Common myeloid progenitor, CD34-positive (primary cell): ENCODE data around the gene MT1A.
A peak's percentile ranks its signal among the peaks of the same experiment; 100 is the strongest.

Source experiments
- CTCF ChIA-PET: fragments of 350-600 bp; sonication (Branson Sonifier 250); formaldehyde crosslinking; loops from one replicate; lab custom pipeline; 2021; ENCODE audit warnings: antibody characterized with exemption; lab: Charles Lee
- POLR2A ChIA-PET: fragments of 350-600 bp; sonication (Branson Sonifier 250); formaldehyde crosslinking; loops from one replicate; lab custom pipeline; 2021; ENCODE audit warnings: antibody characterized with exemption; lab: Charles Lee
- DNase-seq, 3 donors: peaks; one replicate each; pipeline versions ENCODE4 v3.0.0 to v3.0.0-alpha.2; 2013
- H3K27ac ChIP-seq, 2 experiments: 1 replicate in 1 of 2; 2 replicates in 1 of 2; pipeline ENCODE4 v1.7.0; 2013; ENCODE audit warnings: inconsistent platforms in 2 of 2, low read length in 2 of 2, mild to moderate bottlenecking in 2 of 2, low read depth in 1 of 2, moderate library complexity in 1 of 2; ENCODE audit not compliant: severe bottlenecking in 2 of 2, insufficient read depth in 1 of 2, poor library complexity in 1 of 2
- H3K27me3 ChIP-seq, 5 experiments: replicated peaks in 2 of 5; 1 replicate in 3 of 5; 2 replicates in 2 of 5; pipeline versions ENCODE4 v1.6.1 to v1.7.0; 2013; ENCODE audit warnings: low read length in 4 of 5, mild to moderate bottlenecking in 2 of 5, moderate library complexity in 2 of 5, inconsistent platforms in 1 of 5; ENCODE audit not compliant: insufficient read depth in 5 of 5, control insufficient read depth in 4 of 5
- H3K36me3 ChIP-seq, 4 experiments: 1 replicate in 2 of 4; 2 replicates in 2 of 4; pipeline versions ENCODE4 v1.6.1 to v1.7.0; 2013; ENCODE audit warnings: low read length in 3 of 4, control low read depth in 1 of 4, mild to moderate bottlenecking in 1 of 4; ENCODE audit not compliant: control insufficient read depth in 4 of 4, insufficient read depth in 4 of 4
- H3K4me1 ChIP-seq, 4 experiments: 1 replicate in 3 of 4; 2 replicates in 1 of 4; pipeline versions ENCODE4 v1.6.1 to v1.7.1; 2013; ENCODE audit warnings: low read length in 3 of 4, mild to moderate bottlenecking in 3 of 4, control low read depth in 1 of 4, inconsistent platforms in 1 of 4, moderate library complexity in 1 of 4; ENCODE audit not compliant: control insufficient read depth in 4 of 4, insufficient read depth in 4 of 4; ENCODE audit errors: control extremely low read depth in 1 of 4
- H3K4me3 ChIP-seq, 7 experiments: 1 replicate in 4 of 7; 2 replicates in 3 of 7; pipeline versions ENCODE4 v1.5.1 to v1.7.0; 2013; ENCODE audit warnings: mild to moderate bottlenecking in 7 of 7, low read length in 6 of 7, moderate library complexity in 6 of 7, inconsistent platforms in 2 of 7, low read depth in 2 of 7, control low read depth in 1 of 7; ENCODE audit not compliant: insufficient read depth in 4 of 7, control insufficient read depth in 1 of 7; ENCODE audit errors: extremely low read depth in 1 of 7
- H3K9me3 ChIP-seq, 5 experiments: 1 replicate in 4 of 5; 2 replicates in 1 of 5; pipeline versions ENCODE4 v1.6.1 to v1.7.1; 2013; ENCODE audit warnings: low read length in 4 of 5, mild to moderate bottlenecking in 2 of 5, inconsistent platforms in 1 of 5, low read depth in 1 of 5, moderate library complexity in 1 of 5; ENCODE audit not compliant: control insufficient read depth in 4 of 5, insufficient read depth in 2 of 5; ENCODE audit errors: control extremely low read depth in 1 of 5
- WGBS: methylation state at CpG from one replicate; pipeline ENCODE4 v1.1.5; 2013; ENCODE audit not compliant: insufficient coverage; 5-methylcytosine and 5-hydroxymethylcytosine counted together

Gene MT1A

DNA sequence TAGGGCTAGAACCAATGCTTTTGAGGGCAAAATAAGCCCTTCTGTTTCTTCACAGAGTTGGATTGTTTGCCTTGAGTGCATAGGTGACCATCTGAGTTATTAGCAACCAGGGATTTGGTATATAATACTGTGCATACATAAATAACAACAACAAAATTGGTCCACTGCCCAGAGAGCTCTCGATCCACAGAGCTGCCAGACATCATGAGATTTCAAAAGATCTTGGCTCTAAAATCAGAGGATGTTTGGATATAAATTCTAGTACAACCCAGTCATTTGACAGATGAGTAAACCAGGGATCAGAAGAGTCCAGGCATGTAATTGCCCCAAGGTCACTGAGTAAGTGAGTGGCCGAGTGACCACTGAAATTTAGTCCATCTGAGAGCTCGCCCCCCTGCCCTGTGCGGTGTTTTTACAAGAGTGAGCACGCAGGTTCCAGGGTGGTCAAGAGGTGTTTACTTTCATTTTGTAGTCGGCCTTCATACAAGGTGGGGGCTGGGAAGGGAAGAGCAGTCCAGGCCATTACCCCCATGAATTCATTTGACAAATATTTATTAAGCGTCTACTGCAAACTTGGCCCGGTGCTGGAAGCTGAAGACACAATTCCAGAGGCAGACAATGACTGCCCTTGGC lies 31.9 kb upstream of the MT1A start:
- DNase-seq: no peak
- ChIA-PET CTCF (interaction anchor here (0.8 to 7.7 kb wide), 10 partner anchors 14 to 244 kb away, joined by 3 to 53 read pairs (median 3); no protein-coding TSS in a partner anchor), POLR2A (no interaction called here)
- peaks cover 7 to 36% (median 33%) of the 10 kb centered on the region in 4 experiments for H3K4me1 ChIP-seq
- H3K27ac ChIP-seq: no peak overlapping the region
- no peaks in the 10 kb centered on the region for H3K9me3 ChIP-seq
- WGBS: 96% methylated on average over 6 of the region's 8 CpGs
- H3K36me3 ChIP-seq: no peaks in the 10 kb centered on the region
- H3K27me3 ChIP-seq: peaks cover 0 to 6% (median 2%) of the 10 kb centered on the region in 5 experiments
- no peak overlapping the region for H3K4me3 ChIP-seq

DNA sequence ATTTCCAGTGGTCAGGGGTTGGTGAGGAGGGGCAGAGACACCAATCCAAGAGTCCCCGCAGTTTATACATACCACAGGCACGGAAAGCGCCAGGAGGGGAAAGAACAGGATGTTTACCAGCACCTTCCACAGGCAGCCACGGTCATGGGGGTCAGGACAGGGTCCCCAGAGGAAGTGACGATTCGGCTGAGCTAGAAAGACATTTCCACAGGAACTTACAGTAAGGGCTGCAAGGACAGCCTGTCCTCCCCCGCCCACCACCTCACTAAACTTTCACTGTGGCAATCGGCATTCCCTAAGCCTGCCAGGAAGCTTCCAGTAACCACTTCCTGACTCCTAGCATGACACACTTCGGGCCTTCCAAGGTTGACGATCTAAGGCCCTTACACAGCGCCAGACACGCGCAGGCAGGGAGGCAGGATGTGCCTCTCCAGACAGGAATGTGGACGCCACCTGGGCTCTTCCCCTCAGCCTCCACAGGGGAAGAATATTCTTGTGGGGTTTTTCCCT lies 31.3 kb upstream of the MT1A start:
- H3K27ac ChIP-seq: no peak overlapping the region
- peak overlapping the region in 1 of 7 experiments; percentile 8 for H3K4me3 ChIP-seq
- ChIA-PET POLR2A (no interaction called here), CTCF (interaction anchor here (0.8 to 7.7 kb wide), 9 partner anchors 15 to 95 kb away, joined by 3 to 53 read pairs (median 3); no protein-coding TSS in a partner anchor)
- 54% methylated on average over 11 of the region's 14 CpGs for whole genome bisulfite sequencing
- H3K9me3 ChIP-seq: no peaks in the 10 kb centered on the region
- H3K36me3 ChIP-seq: no peaks in the 10 kb centered on the region
- H3K4me1 ChIP-seq: peaks cover 7 to 36% (median 33%) of the 10 kb centered on the region in 4 experiments
- H3K27me3 ChIP-seq: peaks cover 0 to 4% (median 0%) of the 10 kb centered on the region in 5 experiments
- DNase-seq: peak in 1 of 3 donors; percentile 46

DNA sequence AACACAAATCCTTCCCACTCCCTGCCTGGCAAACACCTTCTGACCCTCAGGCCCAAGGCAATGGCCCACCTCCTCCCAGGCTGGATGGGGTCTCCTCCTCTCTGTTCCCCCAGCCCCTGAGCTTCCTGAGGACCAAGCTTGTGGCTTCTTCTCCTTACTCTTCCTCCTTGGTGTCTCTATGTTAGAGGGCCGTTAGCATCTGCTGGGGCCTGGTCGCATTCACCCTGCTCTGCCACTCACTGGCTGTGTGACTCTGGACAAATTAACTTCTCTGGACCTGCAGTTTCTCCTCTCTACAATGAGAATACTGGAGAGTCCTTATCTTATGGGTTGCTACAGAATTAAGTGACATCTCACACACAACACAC lies 30.8 kb upstream of the MT1A start:
- no peaks in the 10 kb centered on the region for H3K36me3 ChIP-seq
- ChIA-PET POLR2A (no interaction called here), CTCF (interaction anchor here (1.2 to 7.7 kb wide), 6 partner anchors 15 to 94 kb away, joined by 3 to 41 read pairs (median 4); no protein-coding TSS in a partner anchor)
- no peak for DNase-seq
- H3K27me3 ChIP-seq: peaks cover 0 to 4% (median 0%) of the 10 kb centered on the region in 5 experiments
- peaks cover 7 to 36% (median 33%) of the 10 kb centered on the region in 4 experiments for H3K4me1 ChIP-seq
- WGBS: no CpG with 5 or more reads among the region's 2 CpGs
- H3K4me3 ChIP-seq: peak overlapping the region in 4 of 7 experiments; percentile 78 to 94 (median 82)
- H3K9me3 ChIP-seq: no peaks in the 10 kb centered on the region
- peak overlapping the region in 1 of 2 experiments; percentile 50 for H3K27ac ChIP-seq

DNA sequence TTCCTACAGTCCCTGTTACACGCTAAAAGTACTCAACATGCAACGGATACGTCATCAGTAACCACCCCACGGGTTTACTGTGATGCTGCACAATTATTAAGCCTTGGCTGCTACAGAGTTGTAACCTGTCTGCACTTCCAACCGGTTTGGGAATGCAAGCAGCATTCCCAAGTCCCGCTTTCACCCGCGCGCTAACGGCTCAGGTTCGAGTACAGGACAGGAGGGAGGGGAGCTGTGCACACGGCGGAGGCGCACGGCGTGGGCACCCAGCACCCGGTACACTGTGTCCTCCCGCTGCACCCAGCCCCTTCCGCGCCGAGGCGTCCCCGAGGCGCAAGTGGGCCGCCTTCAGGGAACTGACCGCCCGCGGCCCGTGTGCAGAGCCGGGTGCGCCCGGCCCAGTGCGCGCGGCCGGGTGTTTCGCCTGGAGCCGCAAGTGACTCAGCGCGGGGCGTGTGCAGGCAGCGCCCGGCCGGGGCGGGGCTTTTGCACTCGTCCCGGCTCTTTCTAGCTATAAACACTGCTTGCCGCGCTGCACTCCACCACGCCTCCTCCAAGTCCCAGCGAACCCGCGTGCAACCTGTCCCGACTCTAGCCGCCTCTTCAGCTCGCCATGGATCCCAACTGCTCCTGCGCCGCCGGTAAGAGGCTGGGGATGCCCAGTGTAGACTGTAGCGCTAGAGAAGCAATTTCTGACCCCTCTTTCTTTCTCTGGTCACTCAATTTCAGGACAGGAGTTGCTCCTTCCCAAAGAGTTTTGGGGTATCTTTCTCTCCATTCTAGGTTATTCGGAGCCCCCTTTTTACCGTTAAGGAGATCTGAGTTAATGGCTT lies 30.2 kb upstream of the MT1A start, which contains the start of gene MT2A:
MT2A (plus strand) TSS at position 542 of the 833 bp plus-strand sequence; CDS start at position 614, 72 bp downstream.
- ChIA-PET POLR2A (interaction anchor here (0.7 kb wide), 1 partner anchor 20 kb away, joined by 3 read pairs; no protein-coding TSS in a partner anchor), CTCF (interaction anchor here (0.6 to 7.7 kb wide), 6 partner anchors 20 to 94 kb away, joined by 3 to 41 read pairs (median 4); no protein-coding TSS in a partner anchor)
- no peaks in the 10 kb centered on the region for H3K9me3 ChIP-seq
- peak; percentile 94 to 96 (median 95) for DNase-seq
- peaks cover 0 to 4% (median 0%) of the 10 kb centered on the region in 5 experiments for H3K27me3 ChIP-seq
- 9% methylated on average over 46 of the region's 62 CpGs for WGBS
- H3K4me3 ChIP-seq: peak within 1 kb of the TSS; percentile 43 to 94 (median 80)
- H3K4me1 ChIP-seq: peaks cover 7 to 36% (median 33%) of the 10 kb centered on the region in 4 experiments
- H3K36me3 ChIP-seq: no peaks in the 10 kb centered on the region
- H3K27ac ChIP-seq: peak within 1 kb of the TSS in 1 of 2 experiments; percentile 70

DNA sequence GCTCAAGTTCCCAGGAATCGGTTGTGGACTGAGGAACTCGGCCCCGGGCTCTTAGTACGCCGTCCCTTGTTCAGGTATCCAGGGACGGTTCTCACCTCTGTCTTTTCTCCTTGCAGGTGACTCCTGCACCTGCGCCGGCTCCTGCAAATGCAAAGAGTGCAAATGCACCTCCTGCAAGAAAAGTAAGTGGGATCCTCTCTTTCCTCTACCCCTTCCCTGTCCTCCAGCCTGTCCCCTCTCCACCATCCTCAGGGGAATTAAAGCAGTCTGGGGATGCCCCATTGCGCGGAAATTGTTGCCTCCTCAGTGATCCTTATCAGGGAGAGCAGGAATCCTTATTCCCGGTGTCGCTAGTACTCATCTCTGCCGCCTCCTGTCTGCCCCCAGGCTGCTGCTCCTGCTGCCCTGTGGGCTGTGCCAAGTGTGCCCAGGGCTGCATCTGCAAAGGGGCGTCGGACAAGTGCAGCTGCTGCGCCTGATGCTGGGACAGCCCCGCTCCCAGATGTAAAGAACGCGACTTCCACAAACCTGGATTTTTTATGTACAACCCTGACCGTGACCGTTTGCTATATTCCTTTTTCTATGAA lies 29.5 kb upstream of the MT1A start:
- no peaks in the 10 kb centered on the region for H3K36me3 ChIP-seq
- peak overlapping the region in 1 of 2 experiments; percentile 70 for H3K27ac ChIP-seq
- ChIA-PET POLR2A (interaction anchor here (0.7 kb wide), 1 partner anchor 21 kb away, joined by 3 read pairs; no protein-coding TSS in a partner anchor), CTCF (interaction anchor here (1.0 to 7.7 kb wide), 5 partner anchors 15 to 93 kb away, joined by 3 to 41 read pairs (median 5); no protein-coding TSS in a partner anchor)
- peaks cover 0 to 4% (median 0%) of the 10 kb centered on the region in 5 experiments for H3K27me3 ChIP-seq
- no peaks in the 10 kb centered on the region for H3K9me3 ChIP-seq
- H3K4me1 ChIP-seq: peaks cover 7 to 36% (median 33%) of the 10 kb centered on the region in 4 experiments
- H3K4me3 ChIP-seq: peak overlapping the region; percentile 43 to 94 (median 80)
- under 1% methylated on average over 18 of the region's 21 CpGs for WGBS
- DNase-seq: no peak

DNA sequence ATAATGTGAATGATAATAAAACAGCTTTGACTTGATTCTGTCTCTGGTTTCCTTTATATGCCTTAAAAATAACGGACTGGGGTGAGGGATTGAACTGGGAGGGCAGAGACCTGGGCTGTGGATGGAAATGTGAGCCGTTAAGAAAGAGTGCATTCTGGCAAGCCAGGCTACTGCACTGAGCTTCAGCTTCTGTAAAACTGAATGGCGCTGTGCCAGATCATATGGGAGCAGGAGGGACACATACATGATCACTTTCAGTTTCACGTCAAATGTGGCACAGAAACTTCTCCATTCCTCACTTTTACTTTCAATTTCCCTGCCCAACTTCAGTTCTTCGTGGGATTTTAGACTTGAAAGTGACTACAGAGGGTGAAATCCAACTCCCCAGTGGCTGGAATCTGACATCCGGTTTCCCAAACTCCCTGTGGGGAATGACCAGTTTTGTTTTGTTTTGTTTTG lies 29.0 kb upstream of the MT1A start:
- peak; percentile 96 to 99 (median 98) for DNase-seq
- H3K27ac ChIP-seq: peak overlapping the region in 1 of 2 experiments; percentile 70
- ChIA-PET CTCF (interaction anchor here (1.5 to 7.7 kb wide), 2 partner anchors 14 to 92 kb away, joined by 5 to 41 read pairs; no protein-coding TSS in a partner anchor), POLR2A (no interaction called here)
- H3K4me1 ChIP-seq: peaks cover 7 to 36% (median 33%) of the 10 kb centered on the region in 4 experiments
- no peaks in the 10 kb centered on the region for H3K9me3 ChIP-seq
- WGBS: 0% methylated on average over 2 of the region's 6 CpGs
- peak overlapping the region in 6 of 7 experiments; percentile 66 to 94 (median 82) for H3K4me3 ChIP-seq
- H3K27me3 ChIP-seq: peaks cover 0 to 4% (median 0%) of the 10 kb centered on the region in 5 experiments
- H3K36me3 ChIP-seq: no peaks in the 10 kb centered on the region
